Gastrocnemius medialis (tissue), 4 donors: Measurements from ENCODE around the gene ZFYVE1. TPM values are rescaled to one million over a fixed set of nuclear protein-coding genes. Genes with fewer than 3 reads are reported as not detected.

Experiments
- ATAC-seq, 2 donors: fragments of 150-250 bp; one replicate each; pipeline ENCODE4 v1.9.1; 2016
- DNase-seq, 2 donors: peaks; one replicate each; pipeline ENCODE4 v3.0.0-alpha.2; 2019
- H3K27ac ChIP-seq, 4 donors: fragments of 200-600 bp; sonication (generic); 1 replicate in 1 of 4; 2 replicates in 3 of 4; pipeline ENCODE4 v1.5.1; 2016 to 2018; ENCODE audit warnings: mild to moderate bottlenecking in 2 of 4, moderate library complexity in 1 of 4
- H3K27me3 ChIP-seq, 3 donors: fragments of 200-600 bp; sonication (generic) in 2 of 3; 1 replicate in 1 of 3; 2 replicates in 2 of 3; pipeline versions ENCODE4 v1.5.1 to v1.6.0; 2016 to 2019; ENCODE audit warnings: mild to moderate bottlenecking in 1 of 3, moderate library complexity in 1 of 3
- H3K36me3 ChIP-seq, 2 donors: fragments of 200-600 bp; sonication (generic) in 1 of 2; one replicate each; pipeline ENCODE4 v1.5.1; 2017 to 2018
- H3K4me1 ChIP-seq, 2 donors: fragments of 200-600 bp; sonication (generic) in 1 of 2; one replicate each; pipeline ENCODE4 v1.5.1; 2016 to 2017; ENCODE audit warnings: mild to moderate bottlenecking in 2 of 2
- H3K4me3 ChIP-seq, 4 donors: fragments of 200-600 bp; sonication (generic) in 3 of 4; 1 replicate in 1 of 4; 2 replicates in 3 of 4; pipeline ENCODE4 v1.5.1; 2016 to 2019; ENCODE audit warnings: mild to moderate bottlenecking in 2 of 4
- H3K9me3 ChIP-seq, 3 donors: fragments of 200-600 bp; sonication (generic) in 2 of 3; 1 replicate in 1 of 3; 2 replicates in 2 of 3; pipeline ENCODE4 v1.5.1; 2016 to 2019
- CTCF ChIP-seq, 5 experiments: fragments of 450-650 bp in 3 of 5; fragments of 200-600 bp in 2 of 5; sonication (generic) in 2 of 5; IDR thresholded peaks in 4 of 5; conservative IDR thresholded peaks in 1 of 5; 1 replicate in 4 of 5; 2 replicates in 1 of 5; pipeline ENCODE4 v1.5.1; 2016 to 2019; ENCODE audit warnings: antibody characterized with exemption in 5 of 5, mild to moderate bottlenecking in 3 of 5, moderate library complexity in 3 of 5
- POLR2A ChIP-seq, 2 donors: fragments of 450-650 bp; IDR thresholded peaks; one replicate each; pipeline ENCODE4 v1.6.1; 2017; ENCODE audit warnings: antibody characterized with exemption in 2 of 2, mild to moderate bottlenecking in 2 of 2, moderate library complexity in 2 of 2
- in situ Hi-C, 4 donors: fragments of 200-750 bp; cut with MboI; loops; one replicate each; pipeline versions ENCODE4 v1.15.0 to v1.8.0; 2017; ENCODE audit warnings: low sequenced_read_pairs in 4 of 4
- intact Hi-C: fragments of 100-400 bp; cut with DNase I; formaldehyde crosslinking; loops from one replicate; pipeline ENCODE4 v1.15.1; 2023; ENCODE audit warnings: low total_unique reads
- total RNA-seq, 4 donors: library from RNA; depleted of rRNA; stranded (reverse); fragments of >200 nt; gene quantifications; one replicate each; pipeline versions ENCODE4 v1.1.0 to v1.2.3, GENCODE V29; 2016

Gene ZFYVE1
- total RNA-seq, 4 donors from 2014 or later, result 16.7 to 28.3 (median 19.3) TPM

DNA sequence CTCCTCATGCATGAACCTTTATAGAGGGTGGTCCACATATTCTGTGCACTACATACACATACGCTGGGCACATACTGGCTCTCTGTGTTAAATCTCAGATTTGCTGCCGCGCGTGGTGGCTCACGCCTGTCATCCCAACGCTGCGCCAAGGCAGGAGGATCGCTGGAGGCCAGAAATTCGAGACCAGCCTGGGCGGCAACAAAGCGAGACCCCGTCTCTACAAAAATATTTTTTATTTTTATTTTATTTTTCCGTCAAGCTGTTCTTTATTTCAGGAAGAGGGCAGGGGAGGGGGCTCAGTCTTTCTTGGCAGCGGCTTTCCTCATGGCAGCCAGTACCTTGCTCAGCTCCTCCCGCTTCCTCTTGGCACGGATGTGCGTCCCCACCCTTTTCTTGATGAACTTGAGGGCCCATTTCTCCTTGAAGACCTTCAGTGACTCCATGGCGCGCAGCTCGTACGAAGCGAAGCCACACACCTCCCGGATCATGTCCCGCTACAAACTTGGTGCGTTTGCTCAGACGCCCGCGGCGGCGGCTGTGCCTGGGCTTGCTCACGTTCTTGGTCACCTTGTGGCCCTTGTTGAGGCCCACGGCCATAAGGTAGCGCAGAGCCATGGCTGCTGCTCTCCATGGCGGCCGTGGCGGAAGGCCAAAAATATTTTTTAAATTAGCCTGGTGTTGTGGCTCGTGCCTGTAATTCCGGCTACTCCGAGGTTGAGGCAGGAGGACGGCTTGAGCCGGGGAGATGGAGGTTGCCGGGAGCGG is 97.4 kb downstream of the ZFYVE1 start:
- H3K27ac ChIP-seq, result no peak overlapping the region
- intact Hi-C loops, result no loop called here
- H3K9me3 ChIP-seq, result no peaks in the 10 kb centered on the region
- no peaks in the 10 kb centered on the region for H3K27me3 ChIP-seq
- H3K36me3 ChIP-seq, result no peaks in the 10 kb centered on the region
- no peak for TF ChIP-seq CTCF (IDR thresholded peaks at IDR 0.05 in 4 of 5, conservative IDR thresholded peaks at IDR 0.05 in 1 of 5)
- ATAC-seq (no peak), DNase-seq (no peak)
- peaks cover 4 to 12% of the 10 kb centered on the region in 2 donors for H3K4me1 ChIP-seq
- in situ Hi-C loops, result no loop called here
- no peak overlapping the region for H3K4me3 ChIP-seq

- in situ Hi-C loops, result no loop called here
- intact Hi-C loops, result no loop called here
Measured at GRCh38 chr14:72928872-72929271, 98.0 kb downstream of the ZFYVE1 start.

GRCh38 chr14:72926292-72927028 is 100.4 kb downstream of the ZFYVE1 start, which contains the start of gene DCAF4:
DCAF4 (plus strand) TSS chr14:72926464; CDS start chr14:72937979, 11,515 bp downstream.
- intact Hi-C loops, result no loop called here
- in situ Hi-C loops, result no loop called here
- ATAC-seq (peak; percentile 98 to 99), DNase-seq (peak; percentile 97 to 98)
- Histone ChIP-seq H3K9me3 (no peaks in the 10 kb centered on the region), H3K36me3 (no peaks in the 10 kb centered on the region), H3K27ac (peak within 1 kb of the TSS; percentile 69 to 87 (median 80)), H3K27me3 (no peaks in the 10 kb centered on the region), H3K4me1 (peaks cover 4 to 12% of the 10 kb centered on the region in 2 donors), H3K4me3 (peak within 1 kb of the TSS; percentile 63 to 95 (median 70))
- TF ChIP-seq CTCF (IDR thresholded peaks at IDR 0.05 in 4 of 5, conservative IDR thresholded peaks at IDR 0.05 in 1 of 5), result peak in 1 of 5 experiments; percentile 9
- TF ChIP-seq POLR2A (IDR thresholded peaks at IDR 0.05), result peak; percentile 24 to 42

More at GRCh38 chr14:72928872-72929271, 98.0 kb downstream of the ZFYVE1 start:
- no peaks in the 10 kb centered on the region for H3K9me3 ChIP-seq
- no peak overlapping the region for H3K27ac ChIP-seq
- no peaks in the 10 kb centered on the region for H3K27me3 ChIP-seq
- no peak for ATAC-seq
- TF ChIP-seq CTCF (IDR thresholded peaks at IDR 0.05 in 4 of 5, conservative IDR thresholded peaks at IDR 0.05 in 1 of 5), result no peak
- TF ChIP-seq POLR2A (IDR thresholded peaks at IDR 0.05), result no peak
- no peak for DNase-seq
- no peaks in the 10 kb centered on the region for H3K36me3 ChIP-seq
- peaks cover 4 to 12% of the 10 kb centered on the region in 2 donors for H3K4me1 ChIP-seq
- no peak overlapping the region for H3K4me3 ChIP-seq

DNA sequence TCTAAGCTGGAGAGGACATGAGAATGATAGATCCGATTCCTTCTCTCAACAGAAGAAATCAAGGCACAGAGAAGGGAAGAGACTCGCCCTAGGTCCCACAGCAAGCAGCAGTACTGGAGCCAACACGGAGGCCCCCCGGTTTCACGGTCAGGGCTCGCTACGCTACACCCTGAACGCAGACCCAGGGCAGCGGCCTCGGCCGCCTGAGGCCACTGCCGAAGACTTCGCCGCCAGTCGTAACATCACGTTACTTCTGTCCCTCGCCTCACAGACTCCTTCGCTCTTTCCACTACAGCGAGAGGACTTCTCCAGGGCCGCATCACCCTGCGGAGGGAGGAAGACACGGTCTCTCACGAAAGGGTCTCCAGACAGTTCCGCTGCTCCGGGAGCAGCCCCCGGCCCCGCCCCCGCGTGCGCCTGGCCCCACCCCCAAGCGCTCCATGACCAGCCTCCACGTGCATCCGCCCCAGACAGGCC is 101.1 kb downstream of the ZFYVE1 start:
- DNase-seq, result no peak
- in situ Hi-C loops (no loop called here), intact Hi-C loops (no loop called here)
- Histone ChIP-seq H3K4me1 (peaks cover 4 to 12% of the 10 kb centered on the region in 2 donors), H3K4me3 (peak overlapping the region; percentile 63 to 95 (median 70)), H3K27me3 (no peaks in the 10 kb centered on the region), H3K27ac (peak overlapping the region; percentile 69 to 87 (median 80)), H3K9me3 (no peaks in the 10 kb centered on the region), H3K36me3 (no peaks in the 10 kb centered on the region)
- ATAC-seq, result peak; percentile 26 to 41
- TF ChIP-seq CTCF (IDR thresholded peaks at IDR 0.05 in 4 of 5, conservative IDR thresholded peaks at IDR 0.05 in 1 of 5) (no peak), POLR2A (IDR thresholded peaks at IDR 0.05) (no peak)
